GM18520 (cell line): ENCODE results near the gene SRPRA.
"Not testable (repeated sequence)": the region's sequence is repeated elsewhere in the genome, so short reads cannot be mapped to it uniquely, and the experiment has no call there.

ENCODE experiments used
- ATAC-seq: cut with Tn5 transposase; IDR thresholded peaks from one replicate; pipeline ENCODE4 v1.9.1; 2021; ENCODE audit not compliant: unreplicated experiment

The SRPRA gene, protein sequence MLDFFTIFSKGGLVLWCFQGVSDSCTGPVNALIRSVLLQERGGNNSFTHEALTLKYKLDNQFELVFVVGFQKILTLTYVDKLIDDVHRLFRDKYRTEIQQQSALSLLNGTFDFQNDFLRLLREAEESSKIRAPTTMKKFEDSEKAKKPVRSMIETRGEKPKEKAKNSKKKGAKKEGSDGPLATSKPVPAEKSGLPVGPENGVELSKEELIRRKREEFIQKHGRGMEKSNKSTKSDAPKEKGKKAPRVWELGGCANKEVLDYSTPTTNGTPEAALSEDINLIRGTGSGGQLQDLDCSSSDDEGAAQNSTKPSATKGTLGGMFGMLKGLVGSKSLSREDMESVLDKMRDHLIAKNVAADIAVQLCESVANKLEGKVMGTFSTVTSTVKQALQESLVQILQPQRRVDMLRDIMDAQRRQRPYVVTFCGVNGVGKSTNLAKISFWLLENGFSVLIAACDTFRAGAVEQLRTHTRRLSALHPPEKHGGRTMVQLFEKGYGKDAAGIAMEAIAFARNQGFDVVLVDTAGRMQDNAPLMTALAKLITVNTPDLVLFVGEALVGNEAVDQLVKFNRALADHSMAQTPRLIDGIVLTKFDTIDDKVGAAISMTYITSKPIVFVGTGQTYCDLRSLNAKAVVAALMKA

DNA sequence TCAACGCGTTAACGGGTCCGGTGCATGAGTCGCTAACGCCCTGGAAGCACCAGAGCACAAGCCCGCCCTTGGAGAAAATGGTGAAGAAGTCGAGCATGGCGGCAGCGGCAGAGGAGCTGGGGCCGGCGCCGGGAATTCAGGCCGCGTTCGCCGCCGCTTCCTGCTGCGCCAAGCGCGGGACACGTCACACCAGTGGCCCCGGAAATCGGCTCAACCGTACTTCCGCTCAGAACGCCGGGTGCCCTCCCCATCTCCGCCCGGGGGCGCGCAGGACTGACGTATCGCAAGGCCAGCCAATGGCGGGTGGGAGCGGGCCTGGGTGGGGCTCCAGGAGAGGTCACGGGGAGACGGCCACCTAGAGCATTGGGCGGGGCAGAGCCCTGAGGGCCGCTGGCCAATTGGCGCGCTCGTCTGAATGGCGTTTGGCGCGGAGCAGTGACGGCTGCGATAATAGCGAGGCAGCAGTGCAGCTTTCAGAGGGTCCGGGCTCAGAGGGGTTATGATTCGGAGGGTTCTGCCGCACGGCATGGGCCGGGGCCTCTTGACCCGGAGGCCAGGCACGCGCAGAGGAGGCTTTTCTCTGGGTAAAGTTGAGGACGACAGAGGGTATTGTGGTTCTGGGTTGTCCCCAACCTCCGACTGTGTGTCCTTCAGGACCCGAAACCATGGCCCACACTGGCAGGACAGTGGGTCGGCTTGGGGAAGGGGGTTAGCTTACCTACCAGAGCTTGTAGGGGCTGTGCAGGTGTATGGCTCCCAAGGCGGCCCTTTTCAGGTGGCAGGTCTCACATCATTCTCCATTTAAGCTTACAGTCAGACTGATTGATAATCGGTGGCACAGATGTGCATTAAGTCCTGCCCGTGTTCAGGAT is at the start of gene SRPRA, which contains the start of gene FOXRED1:
Gene SRPRA (minus strand): TSS at position 188 of the 872 bp plus-strand sequence. CDS start 91 bp downstream, at position 97.
Gene FOXRED1 (plus strand): TSS at position 447 of the 872 bp plus-strand sequence. CDS start 53 bp downstream, at position 500.
- peak; percentile 97 for ATAC-seq

DNA sequence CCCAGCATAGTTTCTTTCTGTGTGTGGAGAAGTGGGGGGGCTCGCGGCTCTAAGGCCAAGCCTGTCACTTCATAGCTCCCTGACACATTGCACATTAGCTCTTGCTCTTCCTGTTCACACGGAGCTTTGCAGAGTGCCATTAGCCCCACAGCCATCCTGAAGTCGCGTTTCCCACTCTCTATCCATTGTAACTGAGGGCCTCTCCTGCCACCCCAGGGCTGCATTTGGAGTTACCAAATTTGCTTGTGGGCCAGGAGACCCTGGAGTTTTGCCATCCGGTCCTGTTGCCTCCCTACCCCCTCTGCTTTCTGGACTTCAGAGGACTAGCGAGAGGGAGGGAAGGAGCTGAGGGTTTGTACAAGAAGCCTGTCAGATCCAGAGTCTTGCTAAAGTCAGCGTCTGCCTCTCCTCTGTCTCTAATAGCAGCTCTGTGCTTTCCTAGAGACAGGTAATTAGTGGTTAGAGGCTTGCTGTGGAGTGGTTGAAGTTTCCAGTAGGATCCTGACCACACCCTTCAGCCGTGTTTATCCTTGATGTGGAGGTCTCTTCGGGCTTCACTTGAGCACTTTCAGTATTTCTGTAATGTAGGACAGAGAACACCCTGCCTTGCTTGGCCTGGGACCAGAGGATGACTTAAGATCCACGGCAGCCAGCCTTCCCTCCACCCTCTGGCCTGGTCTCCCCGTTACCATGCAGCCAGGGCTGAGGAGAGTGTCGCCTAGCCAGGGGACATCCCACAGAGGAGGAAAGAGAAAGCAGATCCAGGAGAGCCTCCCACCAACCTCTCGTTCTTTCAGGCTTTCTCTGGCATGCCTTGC is 49.3 kb upstream of the SRPRA start:
- ATAC-seq, result no peak

DNA sequence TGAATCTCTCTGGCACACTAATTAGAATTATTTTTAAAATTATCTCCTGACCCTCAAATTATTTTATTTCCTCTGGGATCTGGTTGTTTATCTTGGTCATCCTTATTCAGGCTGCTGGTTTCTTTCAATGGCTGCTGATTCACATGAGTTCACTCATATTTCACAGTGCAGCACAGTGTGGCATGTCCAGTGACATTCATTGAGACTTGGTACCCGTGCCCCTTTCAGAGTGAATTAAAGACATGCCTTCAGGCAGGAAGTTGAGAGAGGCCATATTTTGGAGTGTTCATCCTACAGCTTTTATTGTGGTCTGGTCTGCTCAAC is 48.7 kb upstream of the SRPRA start:
- no peak for ATAC-seq

DNA sequence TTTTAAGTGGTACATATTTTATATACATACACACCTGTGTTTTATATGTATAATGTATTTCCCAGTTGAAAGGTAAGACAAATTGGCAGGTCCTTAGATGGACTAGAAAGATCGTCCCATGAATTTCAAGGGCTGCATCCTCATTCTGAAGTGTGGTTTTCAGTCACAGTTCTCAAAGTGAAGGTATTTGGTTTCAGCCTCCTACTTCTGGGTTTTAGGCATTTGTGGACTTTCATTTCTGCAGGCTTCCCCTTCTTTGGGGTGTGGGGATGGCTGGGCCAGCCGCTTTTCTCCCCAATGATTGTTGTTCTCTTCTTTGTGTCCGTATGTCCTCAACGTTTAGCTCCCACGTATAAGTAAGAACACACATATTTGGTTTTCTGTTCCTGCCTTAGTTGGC is 45.1 kb upstream of the SRPRA start:
- ATAC-seq, result no peak

DNA sequence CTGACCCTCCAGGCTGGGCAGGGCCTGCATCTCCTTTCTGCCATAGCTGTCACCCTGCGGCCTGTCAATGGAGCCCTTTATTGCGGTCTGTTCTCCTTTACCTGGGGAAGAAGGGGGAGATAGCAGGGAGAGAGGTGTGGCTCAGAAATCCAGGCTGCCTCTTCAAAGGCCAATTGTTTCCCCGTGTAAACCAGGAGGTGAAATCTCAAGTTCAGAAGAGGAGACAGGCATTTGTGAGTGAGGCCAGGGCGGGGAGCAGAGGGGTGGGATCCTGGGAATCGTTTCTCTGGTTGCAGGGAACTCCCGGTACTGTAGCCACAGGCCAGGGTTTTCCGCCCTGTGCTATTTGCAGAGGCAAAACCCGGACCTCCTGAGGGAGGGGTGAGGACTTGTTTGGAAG is 44.3 kb upstream of the SRPRA start:
- ATAC-seq, result no peak

DNA sequence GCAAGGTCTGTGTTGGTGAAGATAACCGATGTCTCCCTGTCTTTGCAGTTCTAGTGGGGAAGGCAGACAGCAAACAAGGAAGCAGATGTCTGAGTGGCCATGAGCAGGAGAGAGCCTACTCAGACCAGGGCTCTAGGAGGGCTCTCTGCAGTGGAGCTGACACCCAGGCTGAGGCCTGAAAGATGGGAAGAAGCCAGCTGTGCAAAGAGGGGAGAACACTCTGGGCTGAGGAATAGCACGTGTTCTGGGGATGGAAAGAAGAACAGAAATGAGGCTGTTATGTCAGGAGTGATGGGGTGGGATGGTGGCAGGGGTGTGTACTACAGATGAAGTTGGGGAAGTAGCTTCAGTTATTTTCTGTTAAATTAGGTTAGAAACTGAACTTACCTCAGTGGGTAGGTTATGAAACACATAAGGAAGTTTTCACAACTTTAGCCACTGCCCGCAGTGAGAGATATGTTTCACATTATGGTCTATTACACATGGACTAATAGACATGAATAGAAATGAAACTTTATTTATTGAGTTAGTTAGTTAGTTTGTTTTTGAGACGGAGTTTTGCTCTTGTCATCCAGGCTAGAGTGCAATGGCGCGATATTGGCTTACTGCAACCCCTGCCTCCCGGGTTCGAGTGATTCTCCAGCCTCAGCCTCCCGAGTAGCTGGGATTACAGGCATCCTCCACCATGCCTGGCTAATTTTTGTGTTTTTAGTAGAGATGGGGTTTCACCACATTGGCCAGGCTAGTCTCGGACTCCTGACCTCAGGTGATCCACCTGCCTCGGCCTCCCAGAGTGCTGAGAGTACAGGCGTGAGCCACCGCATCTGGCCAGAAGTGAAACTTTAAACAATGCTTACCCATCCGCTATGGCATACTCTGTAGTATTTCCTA is 43.0 kb upstream of the SRPRA start:
- peak; percentile 71 for ATAC-seq

DNA sequence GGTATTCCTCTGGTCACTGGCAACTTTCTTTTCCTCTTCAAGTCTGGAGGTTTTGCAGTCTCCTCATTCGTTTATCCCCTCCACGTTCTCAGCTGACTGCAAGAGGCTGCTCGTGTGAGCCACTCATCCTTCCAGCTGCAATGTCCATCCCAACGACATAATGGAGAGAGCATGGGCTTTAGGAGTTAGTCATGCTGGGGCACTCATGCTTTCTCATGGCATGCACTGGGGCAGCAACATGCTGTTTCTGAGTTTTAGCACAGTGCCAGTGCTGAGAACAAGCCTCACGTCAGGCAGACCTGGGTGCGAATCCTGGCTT is 42.3 kb upstream of the SRPRA start:
- no peak for ATAC-seq

DNA sequence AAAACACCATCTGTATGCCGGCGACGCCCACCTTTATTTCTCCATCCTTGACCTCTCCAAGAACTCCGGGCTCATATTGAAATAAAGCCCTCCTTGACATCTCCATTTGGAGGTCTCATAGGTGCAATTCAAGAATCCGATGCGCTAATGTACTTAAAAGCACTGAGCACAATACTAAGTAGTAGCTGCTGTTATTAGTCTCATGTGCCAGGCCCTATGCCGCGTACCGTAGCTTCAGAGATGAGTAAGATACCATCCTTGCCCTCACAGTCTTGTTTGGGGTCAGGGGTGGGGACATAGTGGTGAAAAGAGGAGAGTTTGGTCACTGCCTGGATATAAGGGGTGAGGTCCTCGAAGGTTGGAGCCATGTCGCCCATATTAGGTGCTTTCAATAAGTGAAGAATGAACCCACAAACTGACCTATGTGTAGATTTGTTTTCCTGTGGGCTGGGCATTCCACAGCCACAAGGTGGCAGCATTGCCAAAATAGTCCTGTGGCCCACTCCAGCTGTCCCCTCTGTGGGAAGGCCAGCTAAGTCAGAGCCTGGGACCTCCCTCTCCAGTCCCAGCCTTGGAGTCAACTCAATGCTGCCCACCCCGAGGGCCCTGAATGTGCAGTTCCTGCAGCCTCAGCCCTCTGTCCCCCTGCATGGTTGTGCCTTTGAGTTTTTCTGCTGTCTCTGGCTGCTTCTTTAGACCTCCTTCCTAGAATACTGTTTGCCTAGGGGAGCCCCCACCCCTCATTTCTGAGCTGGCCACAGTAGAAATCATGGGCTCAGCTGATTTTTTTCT is 41.7 kb upstream of the SRPRA start:
- no peak for ATAC-seq

DNA sequence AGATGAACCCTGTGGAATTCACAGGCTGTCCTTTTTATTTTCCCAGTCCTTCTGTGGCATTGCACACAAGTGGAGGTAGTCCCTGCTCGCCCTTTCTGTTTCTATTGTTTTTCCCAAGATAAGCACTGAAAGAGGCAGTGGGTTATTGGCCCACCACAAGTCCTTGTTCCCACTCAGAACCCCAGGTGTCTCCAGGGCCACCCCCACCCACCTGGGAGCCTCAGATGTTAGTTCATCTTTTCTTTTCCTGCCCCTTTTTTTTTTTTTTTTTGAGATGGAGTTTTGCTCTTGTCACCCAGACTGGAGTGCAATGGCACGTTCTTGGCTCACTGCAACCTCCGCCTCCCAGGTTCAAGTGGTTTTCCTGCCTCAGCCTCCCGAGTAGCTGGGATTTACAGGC is 40.1 kb upstream of the SRPRA start:
- not testable (repeated sequence) for ATAC-seq

DNA sequence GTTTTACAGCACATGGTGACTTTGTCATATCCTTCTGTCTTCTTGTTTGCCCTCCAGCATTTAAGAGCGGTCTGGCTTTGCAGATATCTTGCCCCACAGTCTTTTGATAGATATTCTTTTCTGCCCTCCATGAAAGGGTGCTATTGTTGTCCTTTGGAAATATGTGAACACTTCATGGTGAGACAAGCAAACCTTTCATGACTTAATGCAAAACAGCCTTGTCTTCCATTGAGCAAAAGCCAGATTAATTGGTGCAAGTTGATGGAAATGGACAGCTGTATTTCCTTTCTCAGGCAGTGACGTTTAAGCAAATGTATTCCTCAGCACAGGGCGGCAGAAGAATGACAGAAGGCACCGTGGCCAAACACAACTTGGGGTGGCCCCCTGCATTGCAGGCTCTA is 39.6 kb upstream of the SRPRA start:
- ATAC-seq, result no peak

DNA sequence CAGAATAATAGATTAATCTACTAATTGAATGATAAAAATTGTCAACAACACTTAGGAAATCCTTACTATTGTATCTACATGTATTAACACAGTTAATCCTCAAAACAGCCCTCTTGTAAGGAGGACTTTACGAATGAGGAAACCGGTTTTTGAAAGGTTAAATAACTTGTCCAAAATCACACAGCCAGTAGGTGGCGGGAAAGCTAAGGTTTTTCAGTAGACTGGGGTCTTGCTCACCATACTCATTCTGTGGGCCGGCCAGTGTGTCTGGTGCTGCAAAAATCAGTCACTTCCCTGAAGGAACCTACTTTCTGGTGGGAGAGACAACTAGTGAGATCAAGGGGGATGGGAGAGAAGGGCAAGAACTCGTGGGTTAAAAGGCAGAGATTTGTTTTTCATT is 39.0 kb upstream of the SRPRA start:
- no peak for ATAC-seq

DNA sequence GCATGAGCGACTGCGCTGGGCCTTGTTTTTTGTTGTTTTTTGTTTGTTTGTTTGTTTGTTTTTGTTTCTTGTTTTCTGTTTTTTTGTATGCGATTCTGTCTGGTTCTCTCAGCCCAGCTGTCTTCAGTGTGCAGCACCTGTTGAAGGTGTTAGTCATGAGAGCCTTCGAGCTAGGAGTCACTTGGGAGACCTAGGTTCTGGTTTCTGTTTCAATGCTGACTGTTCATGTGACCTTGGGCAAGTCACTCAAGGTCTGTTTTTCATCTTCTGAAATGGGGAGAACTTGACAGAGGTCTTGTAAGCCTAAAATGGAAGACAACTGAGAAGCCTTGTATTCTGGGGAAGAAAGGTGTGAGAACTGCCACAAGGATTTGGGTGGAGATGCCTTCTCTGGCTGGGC is 37.0 kb upstream of the SRPRA start:
- ATAC-seq, result peak; percentile 69

DNA sequence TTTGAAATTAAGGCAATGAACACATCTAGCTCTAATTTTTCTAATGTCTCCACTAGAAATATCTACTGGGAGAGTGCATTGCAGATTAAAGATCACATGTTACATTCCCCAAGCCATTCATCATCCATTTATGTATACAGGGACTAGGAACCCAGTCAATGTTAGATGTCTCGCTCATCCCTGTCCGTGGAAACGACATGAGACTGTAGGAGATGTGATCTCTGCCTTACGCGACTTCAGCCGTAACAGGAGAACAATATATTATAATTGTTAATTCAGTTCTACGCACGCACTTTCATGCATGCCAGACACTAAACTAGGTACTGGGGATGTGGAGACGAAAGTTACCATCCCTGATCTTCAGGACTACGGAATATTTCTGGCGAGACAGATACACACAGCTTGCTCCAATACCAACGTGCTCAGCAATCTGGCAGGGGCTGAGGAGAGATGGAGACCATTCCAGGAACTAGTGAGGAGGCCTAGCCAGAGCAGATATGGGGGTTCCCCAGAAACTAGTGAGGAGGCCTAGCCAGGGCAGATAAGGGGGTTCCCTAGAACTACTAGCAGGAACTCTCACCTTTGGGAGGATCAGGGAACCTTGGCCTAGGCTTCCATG is 35.9 kb upstream of the SRPRA start:
- ATAC-seq, result peak; percentile 6

DNA sequence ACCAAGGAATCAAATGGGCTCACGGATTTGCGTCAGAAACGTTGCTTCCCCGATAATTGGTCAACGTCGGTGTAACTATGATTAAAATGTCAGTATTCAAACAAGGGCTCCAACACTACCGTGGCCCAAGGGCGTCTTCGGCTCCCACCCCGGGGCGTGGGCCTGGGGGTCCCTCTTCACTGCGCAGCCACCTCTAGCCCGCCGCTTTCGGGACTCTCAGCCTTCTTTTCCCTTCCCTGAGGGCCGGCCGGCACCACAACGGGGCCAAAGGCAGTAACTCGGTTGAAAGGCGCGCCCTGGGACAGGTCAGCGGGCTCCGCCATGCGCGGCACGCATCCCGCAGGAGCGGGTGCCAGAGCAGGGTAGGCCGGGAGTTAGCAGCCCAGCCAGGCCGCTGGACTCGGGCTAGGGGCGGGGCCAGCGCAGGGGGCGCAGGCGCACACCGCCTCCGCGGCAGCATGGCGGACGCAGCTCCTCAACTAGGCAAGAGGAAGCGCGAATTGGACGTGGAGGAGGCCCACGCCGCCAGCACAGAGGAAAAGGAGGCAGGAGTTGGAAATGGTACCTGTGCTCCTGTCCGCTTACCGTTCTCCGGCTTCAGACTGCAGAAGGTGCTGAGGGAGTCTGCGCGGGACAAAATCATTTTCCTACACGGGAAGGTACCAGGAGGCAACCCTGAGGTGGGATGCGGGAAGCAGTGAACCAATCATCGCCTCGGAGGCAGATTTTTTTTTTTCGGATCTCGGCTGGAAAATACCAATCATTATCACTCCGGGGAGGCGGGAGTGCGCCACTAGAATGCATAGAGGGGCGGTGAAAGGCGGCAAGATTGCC is 35.1 kb upstream of the SRPRA start, which contains the start of gene DCPS:
Gene DCPS (plus strand): TSS at position 438 of the 834 bp plus-strand sequence. CDS start 21 bp downstream, at position 459.
- peak; percentile 74 for ATAC-seq

DNA sequence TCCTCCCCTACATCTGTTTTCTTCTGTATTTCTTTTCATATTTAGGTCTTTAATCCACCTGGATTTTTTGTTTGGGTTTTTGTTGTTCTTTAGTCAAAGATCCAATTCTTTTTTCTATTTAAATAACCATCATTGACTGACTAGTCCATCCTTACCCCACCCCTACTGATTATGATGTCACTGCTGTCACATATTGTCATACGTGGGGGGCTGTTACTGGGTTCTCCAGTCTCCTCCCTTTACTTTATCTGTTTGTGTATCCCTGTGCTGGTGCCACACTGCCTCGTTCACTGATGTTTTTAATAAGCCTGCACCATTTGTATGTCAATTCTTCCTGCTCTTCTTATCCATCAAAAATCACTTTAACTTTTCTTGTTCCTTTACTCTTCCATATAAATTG is 28.3 kb upstream of the SRPRA start:
- no peak for ATAC-seq

DNA sequence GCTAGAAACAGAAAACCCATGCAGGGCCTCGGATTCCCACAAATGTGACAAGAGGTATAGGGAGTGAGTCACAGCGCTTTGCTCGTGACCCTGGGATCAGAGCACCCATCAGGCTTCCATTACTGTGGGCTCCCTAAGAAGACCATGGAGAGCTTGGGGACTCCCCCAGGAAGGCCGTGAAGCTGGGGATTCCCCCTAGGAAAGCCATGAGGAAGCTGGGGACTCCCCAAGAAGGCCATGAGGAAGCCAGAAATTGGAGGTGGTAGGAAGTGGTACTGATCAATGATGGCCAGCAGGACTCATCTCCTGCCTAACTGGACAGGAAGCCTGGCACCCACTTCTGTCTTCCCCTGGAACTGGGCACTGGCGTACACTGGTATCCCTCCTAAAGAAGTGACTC is 25.0 kb upstream of the SRPRA start:
- no peak for ATAC-seq

DNA sequence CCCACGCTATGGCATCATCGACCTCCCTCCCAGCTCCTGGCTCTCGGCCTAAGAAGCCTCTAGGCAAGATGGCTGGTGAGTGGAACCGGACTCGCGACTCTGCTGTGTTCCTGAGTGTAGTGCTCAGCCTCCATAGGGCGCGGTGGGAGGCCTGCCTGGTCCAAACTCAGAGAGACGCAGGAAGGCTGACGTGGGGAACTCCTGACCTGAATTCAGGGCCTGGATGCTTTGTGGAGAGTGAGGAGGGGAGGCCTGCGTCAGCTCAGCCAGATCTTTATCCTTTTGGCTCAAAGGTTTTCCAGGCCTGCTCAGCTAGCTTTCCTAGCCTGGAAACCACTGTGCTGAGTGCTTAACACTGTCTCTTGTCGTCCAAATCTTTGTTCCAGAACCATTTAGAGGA is 22.2 kb upstream of the SRPRA start:
- no peak for ATAC-seq

DNA sequence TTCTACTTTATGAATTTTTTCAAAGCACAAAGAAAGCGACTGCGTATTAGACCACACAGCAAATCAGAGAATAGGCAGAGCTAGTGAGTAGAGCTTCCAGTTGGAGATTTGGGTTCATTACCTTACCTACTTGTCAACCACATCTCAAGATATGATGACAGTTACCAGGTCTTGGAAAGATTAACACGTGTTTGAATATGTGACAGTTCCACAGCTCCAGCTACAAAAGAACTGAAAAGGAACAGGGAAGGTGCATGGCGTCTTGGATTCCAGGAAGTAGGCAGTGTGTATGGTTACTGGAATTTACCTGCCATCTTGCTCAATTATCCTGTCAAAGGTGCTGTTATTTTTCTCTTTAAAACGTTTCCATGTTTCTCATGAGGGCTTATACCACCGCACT is 19.5 kb upstream of the SRPRA start:
- ATAC-seq, result no peak
